GM12892 (cell line): ENCODE results near the gene DCDC1.
A peak's percentile ranks its signal among the peaks of the same experiment; 100 is the strongest.

Experiments used
- DNase-seq: peaks from one replicate; pipeline ENCODE4 v3.0.0; 2011; ENCODE audit not compliant: insufficient read length
- FAIRE-seq: peaks from 2 replicates; lab custom pipeline; 2011; peaks lifted over from hg19 to GRCh38; lab: Jason Lieb, UNC
- POLR2A ChIP-seq: IDR thresholded peaks from 2 replicates; pipeline ENCODE4 v1.6.1; 2011; ENCODE audit warnings: low read depth, low read length, control low read depth
- POLR2AphosphoS5 ChIP-seq: IDR thresholded peaks from 2 replicates; pipeline ENCODE4 v1.6.1; 2011; ENCODE audit warnings: low read depth, low read length, control low read depth
- TAF1 ChIP-seq: IDR thresholded peaks from 2 replicates; pipeline ENCODE4 v1.6.1; 2011; ENCODE audit warnings: low read depth, mild to moderate bottlenecking, control low read depth, low read length, borderline replicate concordance

The DCDC1 gene

DNA sequence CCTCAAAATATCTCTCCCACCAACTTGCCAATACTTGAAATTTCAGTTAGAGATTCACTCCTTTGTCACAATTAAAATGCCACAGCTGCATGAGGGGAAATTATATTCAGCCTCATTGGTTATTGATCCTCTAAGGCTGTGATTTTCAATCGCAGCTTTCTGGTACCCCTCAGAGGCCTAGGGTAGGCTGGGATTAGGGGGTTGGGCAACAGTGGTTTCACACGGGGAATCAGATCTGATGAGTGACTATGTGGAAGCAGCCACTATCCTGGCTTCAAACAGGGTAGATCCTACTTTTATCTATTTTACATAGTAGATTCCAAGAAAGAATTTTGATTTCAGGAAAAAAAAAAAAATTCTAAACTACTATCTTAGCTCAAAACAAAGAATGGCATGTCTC is 252.5 kb downstream of the DCDC1 start:
- TF ChIP-seq POLR2A: no peak
- TF ChIP-seq POLR2AphosphoS5: no peak
- no peak for TF ChIP-seq TAF1
- DNase-seq (no peak), FAIRE-seq (no peak)

GRCh38 chr11:31114442-31114841 is 255.1 kb downstream of the DCDC1 start:
- DNase-seq: no peak
- no peak for FAIRE-seq
- TF ChIP-seq POLR2AphosphoS5: no peak
- TF ChIP-seq POLR2A: no peak
- TF ChIP-seq TAF1: no peak

DNA sequence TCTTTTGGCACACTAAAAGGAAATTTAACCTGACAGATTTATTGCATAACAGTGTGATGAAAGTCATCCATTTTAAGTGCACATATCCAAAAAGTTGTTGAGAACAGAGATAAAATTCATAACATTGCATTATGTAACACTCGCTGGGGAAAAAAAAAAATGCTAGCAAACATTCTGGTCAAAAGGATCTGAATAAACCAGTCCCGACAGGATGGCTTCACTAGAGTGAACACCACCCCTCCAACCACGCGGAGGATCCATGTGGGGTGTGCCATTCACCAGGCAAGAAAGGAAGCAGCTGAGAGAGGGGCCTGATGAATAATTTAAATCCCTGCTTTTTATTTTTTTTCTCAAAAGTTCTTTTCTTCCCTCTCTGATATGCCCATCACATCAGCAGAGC is 258.7 kb downstream of the DCDC1 start:
- TF ChIP-seq TAF1 (no peak), POLR2AphosphoS5 (no peak), POLR2A (no peak)
- FAIRE-seq: no peak

GRCh38 chr11:31109446-31109845 is 260.1 kb downstream of the DCDC1 start:
- FAIRE-seq: no peak
- TF ChIP-seq POLR2AphosphoS5 (no peak), POLR2A (no peak), TAF1 (no peak)
- no peak for DNase-seq

More for the DNA sequence above, 258.7 kb downstream of the DCDC1 start:
- DNase-seq: no peak

- TF ChIP-seq POLR2AphosphoS5 (no peak), TAF1 (no peak), POLR2A (no peak)
- no peak for DNase-seq
- no peak for FAIRE-seq
Measured at GRCh38 chr11:31107649-31108048, 261.9 kb downstream of the DCDC1 start.

GRCh38 chr11:31106968-31107576 is 262.5 kb downstream of the DCDC1 start:
- no peak for DNase-seq
- FAIRE-seq: peak; percentile 87
- TF ChIP-seq POLR2A (no peak), TAF1 (no peak), POLR2AphosphoS5 (no peak)

- FAIRE-seq (no peak), DNase-seq (no peak)
- TF ChIP-seq TAF1 (no peak), POLR2A (no peak), POLR2AphosphoS5 (no peak)
Measured at GRCh38 chr11:31106326-31106725, 263.2 kb downstream of the DCDC1 start.

DNA sequence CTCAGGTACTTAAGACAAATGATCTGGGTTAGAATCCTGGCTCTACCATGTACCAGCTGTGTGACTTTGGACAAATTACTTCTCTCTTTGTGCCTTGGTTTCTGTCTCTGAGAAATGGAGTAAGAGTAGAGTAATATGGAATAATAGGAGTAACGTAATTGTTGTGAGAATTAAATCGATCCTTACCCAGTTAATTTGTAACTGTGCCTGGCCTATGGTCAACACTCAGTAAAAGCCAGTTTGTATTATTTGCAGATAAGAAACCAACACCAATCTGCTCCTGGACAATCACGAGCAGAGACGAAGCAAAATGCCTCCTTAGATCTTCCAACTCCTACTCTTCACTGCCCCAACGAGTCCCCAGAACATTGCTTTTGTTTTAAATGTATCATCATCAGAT is 266.7 kb downstream of the DCDC1 start:
- FAIRE-seq (no peak), DNase-seq (no peak)
- TF ChIP-seq POLR2A (no peak), TAF1 (no peak), POLR2AphosphoS5 (no peak)

DNA sequence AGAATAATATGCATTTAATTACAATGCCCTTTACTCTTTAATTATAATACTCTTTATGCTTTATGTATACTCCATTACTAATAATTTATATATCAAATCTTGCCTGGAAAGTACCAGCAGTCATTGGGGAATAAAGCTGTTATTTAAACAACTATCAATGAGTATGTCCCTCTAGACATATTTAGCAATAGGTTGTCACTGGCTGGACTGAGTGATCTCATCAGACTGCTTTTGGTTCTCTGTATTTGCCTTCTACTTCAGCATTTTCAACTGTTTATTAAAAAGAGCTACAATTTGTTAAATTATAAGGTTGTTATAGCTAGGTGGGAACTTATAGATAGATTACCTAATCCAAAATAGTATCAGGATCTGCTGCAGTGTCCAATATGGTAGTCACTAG is 267.2 kb downstream of the DCDC1 start:
- DNase-seq: no peak
- FAIRE-seq: no peak
- TF ChIP-seq POLR2AphosphoS5: no peak
- TF ChIP-seq POLR2A: no peak
- no peak for TF ChIP-seq TAF1

DNA sequence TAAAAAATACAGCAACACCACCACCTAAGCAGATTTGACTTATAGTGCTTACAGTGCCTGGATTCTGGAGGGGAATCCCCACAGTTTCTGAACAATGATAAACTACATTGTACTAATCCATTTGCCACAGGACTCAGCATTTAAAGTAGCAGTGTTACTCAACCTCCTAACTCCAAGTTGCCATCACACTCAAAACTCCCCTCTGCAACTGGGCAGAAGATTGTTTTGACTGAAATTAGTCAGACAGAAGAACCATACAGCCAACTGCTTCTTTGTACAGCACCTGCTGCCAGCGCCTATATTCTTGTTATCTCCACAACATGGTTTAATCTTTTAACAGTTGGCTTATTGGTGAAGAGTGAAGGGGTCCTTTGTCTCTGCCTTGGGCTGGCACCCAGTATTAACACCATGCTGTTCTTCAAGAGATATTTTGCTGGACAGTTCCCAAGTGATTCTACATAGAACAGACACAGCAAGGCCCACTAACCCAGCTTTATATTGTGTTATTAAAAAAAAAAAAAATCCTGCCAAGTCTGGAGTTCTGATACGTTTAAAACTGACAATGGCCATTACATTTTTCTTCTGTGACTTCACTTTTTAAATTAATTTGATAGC is 273.2 kb downstream of the DCDC1 start:
- DNase-seq: no peak
- FAIRE-seq: no peak
- TF ChIP-seq TAF1: no peak
- no peak for TF ChIP-seq POLR2AphosphoS5
- TF ChIP-seq POLR2A: no peak

DNA sequence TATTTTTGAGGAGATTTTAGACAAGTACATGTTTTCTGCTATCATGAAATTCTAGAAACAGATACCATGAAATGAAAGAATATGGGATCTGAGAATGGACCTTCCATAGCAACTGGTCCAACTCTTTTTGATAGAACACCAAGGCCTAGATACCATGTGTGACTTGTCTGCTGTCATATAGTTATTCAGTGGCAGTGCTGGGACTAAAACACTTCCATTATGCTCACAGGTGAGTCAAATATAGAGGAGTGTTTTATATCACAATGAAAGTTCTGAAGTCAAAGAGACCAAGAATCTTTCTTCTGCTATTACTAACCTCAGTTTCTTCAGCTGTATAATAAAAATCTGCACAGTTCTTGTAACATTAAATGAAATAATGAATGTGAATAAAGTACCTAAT is 276.9 kb downstream of the DCDC1 start:
- no peak for TF ChIP-seq POLR2AphosphoS5
- TF ChIP-seq TAF1: no peak
- TF ChIP-seq POLR2A: no peak
- no peak for FAIRE-seq

GRCh38 chr11:31089117-31089516 is 280.4 kb downstream of the DCDC1 start:
- DNase-seq (no peak), FAIRE-seq (no peak)
- TF ChIP-seq POLR2A: no peak

More for the DNA sequence above, 276.9 kb downstream of the DCDC1 start:
- DNase-seq: no peak
